GM19025 (cell line): ENCODE measurements around the gene SLC19A2.

Experiments used
- ATAC-seq: cut with Tn5 transposase; IDR thresholded peaks from one replicate; pipeline ENCODE4 v1.9.1; 2021; ENCODE audit warnings: mild to moderate bottlenecking, low read depth, moderate library complexity; ENCODE audit not compliant: unreplicated experiment

The SLC19A2 gene

GRCh38 chr1:169414952-169415351 lies 70.8 kb downstream of the SLC19A2 start:
- no peak for ATAC-seq
